ENCODE measurements around the gene TLK1.
"Not testable (repeated sequence)": the region's sequence is repeated elsewhere in the genome, so short reads cannot be mapped to it uniquely, and the experiment has no call there.

Gene TLK1

GRCh38 chr2:171083451-171083850 lies 77.2 kb downstream of the TLK1 start:
- DNase-seq (ENCODE audit: low read depth), result no peak

GRCh38 chr2:171081649-171082111 lies 79.0 kb downstream of the TLK1 start:
- DNase-seq (ENCODE audit: low read depth), result no peak

DNA sequence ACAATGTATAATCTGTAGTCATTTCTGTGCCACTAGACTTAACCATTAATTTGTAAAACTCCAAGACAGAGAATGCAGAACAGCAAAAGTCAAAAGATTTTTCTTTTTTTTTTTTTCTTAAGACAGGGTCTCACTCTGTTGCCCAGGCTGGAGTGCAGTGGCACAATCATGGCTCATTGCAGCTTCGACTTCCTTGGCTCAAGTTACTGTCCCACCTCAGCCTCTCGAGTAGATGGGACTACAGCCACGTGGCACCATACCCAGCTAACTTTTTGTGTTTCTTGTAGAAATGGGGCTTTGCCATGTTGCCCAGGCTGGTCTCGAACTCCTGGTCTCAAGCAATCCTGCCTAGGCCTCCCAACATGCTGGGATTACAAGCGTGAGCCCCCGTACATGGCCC lies 80.1 kb downstream of the TLK1 start:
- no peak for DNase-seq (ENCODE audit: low read depth)

- DNase-seq (ENCODE audit: low read depth), result not testable (repeated sequence)
Observed at GRCh38 chr2:171076422-171076821, 84.3 kb downstream of the TLK1 start.

DNA sequence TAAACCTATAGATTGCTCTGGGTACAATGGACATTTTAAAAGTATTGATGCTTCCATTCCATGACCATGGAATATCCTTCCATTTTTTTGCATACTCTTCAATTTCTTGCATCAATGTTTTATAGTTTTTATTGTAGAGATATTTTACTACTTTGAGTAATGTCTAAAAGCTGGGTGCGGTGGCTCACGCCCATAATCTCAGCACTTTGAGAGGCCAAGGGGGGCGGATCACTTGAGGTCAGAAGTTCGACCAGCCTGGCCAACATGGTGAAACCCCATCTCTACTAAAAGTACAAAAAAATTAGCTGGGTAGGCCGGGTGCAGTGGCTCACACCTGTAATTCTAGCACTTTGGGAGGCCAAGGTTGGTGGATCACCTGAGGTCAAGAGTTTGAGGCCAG lies 88.5 kb downstream of the TLK1 start:
- DNase-seq (ENCODE audit: low read depth), result no peak

DNA sequence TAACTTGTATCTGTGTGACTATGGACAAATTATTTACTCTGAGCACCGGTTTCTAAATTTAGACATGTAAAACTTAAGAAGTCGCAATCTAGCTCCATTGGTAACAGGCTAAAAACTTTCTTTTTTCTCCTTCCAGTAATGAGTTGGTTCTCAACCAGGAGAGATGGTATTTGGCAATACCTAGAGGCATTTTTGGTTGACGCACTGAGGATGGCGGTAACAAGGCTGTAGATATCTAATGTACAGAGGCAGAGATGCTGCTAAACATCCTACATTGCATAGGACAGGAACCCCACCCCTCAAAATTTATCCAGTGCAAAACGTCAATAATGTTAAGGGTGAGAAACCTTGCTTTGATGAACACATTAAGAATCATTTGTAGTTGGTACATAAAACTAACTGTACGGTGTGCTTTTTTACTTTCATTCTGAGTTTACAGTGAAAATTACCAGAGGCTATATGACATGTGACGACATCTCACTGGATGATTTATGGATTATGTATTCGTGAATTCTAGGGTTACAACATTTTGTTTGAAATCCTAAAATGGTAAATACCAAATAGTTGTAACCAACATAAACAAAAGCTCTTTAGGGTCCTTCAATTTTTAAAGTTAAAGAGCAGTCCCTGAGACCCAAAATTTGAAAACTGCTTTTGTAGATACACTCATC lies 91.3 kb downstream of the TLK1 start:
- DNase-seq (ENCODE audit: low read depth), result no peak

DNA sequence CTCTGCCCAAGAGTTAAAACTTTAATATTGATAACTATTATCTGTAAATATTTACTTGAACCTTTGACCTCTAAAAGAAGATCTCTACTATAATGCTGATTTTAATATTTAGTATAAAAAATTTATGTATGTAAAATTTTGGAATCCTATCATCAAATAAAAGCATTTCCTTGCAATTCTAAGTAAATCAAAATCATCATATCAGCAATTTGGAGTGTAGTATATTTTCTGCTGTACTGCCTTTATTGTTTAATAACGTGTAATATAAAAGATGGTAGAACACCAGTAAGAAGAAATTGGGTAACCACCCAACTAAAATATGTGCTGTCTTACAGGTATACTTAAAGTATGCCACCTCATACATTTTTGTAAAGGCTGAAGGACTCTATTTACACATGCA lies 94.6 kb downstream of the TLK1 start:
- DNase-seq (ENCODE audit: low read depth), result no peak

DNA sequence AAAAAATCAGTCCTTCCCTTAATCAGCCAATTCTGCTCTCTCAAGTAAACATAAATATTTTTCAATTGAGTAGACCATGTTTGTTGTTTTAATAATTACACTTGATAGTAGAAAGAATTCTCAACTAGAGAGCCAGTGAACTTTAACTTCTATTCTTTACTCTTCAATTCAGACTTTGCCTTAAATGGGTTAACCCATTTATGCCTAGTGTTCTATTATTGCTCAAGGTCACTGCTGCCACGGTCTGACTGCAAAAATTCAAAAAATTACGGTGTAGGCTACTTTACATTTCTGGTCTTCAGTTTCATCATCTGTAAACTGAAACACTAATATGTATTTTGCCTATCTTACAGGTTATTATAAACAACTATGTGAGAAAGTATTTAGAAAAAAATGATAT lies 103.1 kb downstream of the TLK1 start:
- DNase-seq (ENCODE audit: low read depth), result no peak

- no peak for DNase-seq (ENCODE audit: low read depth)
Observed at GRCh38 chr2:171056307-171056706, 104.4 kb downstream of the TLK1 start.

- DNase-seq (ENCODE audit: low read depth), result no peak
Observed at GRCh38 chr2:171049691-171050090, 111.0 kb downstream of the TLK1 start.

- DNase-seq (ENCODE audit: low read depth), result no peak
Observed at GRCh38 chr2:171046048-171046560, 114.6 kb downstream of the TLK1 start.

- DNase-seq (ENCODE audit: low read depth), result no peak
Observed at GRCh38 chr2:171044416-171044815, 116.3 kb downstream of the TLK1 start.

DNA sequence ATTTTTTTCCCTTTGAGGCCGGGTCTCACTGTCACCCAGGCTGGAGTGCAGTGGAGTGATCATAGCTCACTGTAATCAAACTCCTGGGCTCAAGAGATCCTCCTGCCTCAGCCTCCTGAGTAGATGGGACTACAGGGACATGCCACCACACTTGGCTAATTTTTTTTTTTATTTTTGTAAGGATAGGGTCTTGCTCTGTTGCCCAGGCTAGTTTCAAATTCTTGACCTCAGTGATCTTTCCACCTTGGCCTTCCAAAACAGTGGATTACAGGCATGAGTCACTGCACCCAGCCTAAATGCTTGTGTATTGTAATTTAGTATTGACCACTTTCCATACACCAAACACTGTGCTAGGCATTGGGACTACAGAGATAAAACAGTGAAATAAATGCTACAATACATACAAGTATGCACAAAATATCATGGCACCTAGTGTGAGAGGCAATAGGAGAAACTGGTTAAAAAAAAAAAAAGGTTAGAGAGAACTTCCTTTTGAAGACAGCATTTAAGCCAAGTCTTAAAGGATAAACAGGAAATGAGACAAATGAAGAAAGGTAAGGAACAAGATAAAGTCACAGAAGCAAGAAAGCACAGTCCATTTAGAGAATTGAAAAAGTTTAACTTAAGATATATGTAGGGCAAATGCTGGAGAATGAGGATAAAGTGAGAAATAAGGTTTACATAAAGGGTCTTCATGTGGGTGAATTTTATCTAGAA lies 118.3 kb downstream of the TLK1 start:
- no peak for DNase-seq (ENCODE audit: low read depth)

GRCh38 chr2:171036532-171036931 lies 124.2 kb downstream of the TLK1 start:
- no peak for DNase-seq (ENCODE audit: low read depth)

DNA sequence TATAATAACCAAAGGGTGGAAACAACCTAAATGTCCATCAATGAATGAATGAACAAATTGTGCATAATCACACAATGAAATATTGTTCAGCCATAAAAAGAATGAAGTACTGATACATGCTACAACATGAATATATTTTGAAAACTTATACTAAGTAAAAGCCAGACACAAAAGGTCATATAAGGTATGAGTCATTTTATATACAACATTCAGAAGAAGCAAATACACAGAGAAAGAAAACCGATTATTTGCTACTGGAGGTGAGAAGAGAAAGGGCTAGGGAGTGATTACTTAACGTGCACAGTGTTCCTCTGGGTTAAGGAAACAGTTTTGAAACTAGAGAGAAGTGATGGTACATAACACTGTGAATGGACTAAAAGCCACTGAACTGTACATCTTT lies 126.4 kb downstream of the TLK1 start:
- no peak for DNase-seq (ENCODE audit: low read depth)

- no peak for DNase-seq (ENCODE audit: low read depth)
Observed at GRCh38 chr2:171025214-171025613, 135.5 kb downstream of the TLK1 start.

DNA sequence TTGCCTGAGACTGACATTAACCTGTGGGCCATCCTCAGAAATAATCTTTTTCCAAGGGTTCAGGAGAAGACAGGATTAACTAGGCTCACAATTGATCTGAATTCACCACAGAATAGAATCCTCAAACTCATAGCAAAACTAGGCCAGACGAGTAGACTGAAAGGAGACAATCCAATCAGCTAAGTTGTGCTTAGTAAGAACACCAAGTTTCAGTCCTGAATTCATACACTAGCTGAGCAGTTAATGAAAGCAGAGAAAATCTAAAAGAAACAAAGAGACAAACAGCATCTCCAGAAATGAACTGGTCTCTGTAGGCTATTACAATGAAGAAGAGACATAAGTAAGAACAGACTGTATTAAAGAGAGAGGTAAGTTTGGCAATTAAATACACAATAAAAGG lies 142.2 kb downstream of the TLK1 start:
- no peak for DNase-seq (ENCODE audit: low read depth)

DNA sequence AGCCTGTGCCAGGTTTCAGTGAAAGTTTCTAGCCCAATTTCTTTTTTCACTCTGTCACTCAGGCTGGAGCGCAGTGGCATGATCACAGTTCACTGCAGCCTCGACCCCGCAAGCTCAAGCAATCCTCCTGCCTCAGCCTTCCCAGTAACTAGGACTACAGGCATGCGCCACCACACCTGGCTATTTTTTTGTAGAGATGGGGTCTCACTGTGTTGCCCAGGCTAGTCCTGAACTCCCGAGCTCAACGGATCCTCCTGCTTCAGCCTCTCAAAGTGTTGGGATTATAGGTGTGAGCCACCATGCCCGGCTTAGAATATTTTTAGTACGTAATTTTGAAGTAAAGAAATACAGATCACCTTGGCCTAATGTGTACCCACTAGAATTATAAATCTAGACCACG lies 144.6 kb downstream of the TLK1 start:
- DNase-seq (ENCODE audit: low read depth), result no peak

GRCh38 chr2:171013851-171014250 lies 146.8 kb downstream of the TLK1 start:
- DNase-seq (ENCODE audit: low read depth), result no peak

DNA sequence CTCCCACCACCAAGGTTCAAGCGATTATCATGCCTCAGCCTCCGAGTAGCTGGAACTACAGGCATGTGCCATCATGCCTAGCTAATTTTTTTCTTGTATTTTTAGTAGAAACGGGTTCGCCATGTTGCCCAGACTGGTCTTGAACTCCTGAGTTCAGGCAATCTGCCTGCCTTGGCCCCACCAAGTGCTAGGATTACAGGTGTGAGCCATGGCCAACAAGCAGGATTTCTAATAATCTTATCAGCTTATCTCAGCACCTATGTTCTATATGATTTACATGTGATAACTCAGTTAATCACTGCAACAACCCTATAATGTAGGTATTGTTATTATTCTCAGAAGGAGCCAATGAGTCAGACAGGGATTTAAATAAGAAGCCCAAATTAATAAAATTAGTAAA lies 151.3 kb downstream of the TLK1 start:
- DNase-seq (ENCODE audit: low read depth), result no peak

DNA sequence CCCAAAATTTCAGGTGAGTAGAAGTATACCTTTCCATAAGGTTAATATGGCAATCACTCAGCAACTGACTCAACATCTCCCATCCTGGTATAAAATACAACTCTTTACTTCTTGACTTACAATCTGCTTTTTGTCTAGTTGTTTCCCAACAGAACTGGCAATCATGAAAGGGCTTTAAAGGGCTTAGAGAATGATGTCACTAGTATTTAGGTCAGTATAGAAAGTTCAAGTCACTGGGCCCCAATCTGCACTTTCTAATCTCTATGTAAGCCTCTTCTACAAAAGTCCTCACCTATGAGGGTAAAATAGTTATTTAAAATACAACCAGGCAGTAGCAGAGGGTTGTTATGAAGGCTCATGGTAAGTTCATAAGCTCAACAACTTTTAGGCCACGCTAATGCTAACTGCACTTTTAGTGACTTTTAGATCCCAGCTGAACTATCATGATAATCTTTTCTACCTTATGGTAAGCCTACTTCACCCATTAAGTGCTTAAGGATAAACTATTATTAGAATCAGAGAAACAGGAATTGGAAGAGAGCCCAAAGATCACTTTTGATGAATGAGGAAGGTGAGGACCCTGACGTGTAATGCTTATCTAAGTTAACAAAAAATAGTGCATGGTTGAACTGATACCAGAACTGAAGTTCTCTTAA lies 152.0 kb downstream of the TLK1 start:
- no peak for DNase-seq (ENCODE audit: low read depth)

DNA sequence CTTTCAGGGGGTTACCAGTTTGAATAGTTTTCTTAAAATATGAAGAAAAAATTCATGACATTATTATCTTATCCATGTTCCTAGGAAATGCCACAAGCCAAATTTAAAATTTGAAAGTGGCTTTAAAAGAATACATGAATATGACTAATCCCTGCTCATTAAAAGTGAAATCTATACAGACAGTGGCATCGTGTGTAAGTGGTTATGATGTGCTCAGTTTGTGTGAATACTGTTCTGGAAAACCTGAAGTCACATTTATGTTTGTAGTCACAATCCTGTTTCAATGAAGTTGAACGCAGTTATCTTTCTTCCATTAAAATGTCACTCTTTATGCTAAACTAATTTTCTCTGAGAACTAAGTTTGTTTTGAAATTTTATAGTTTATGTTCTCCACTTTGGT lies 155.9 kb downstream of the TLK1 start:
- DNase-seq (ENCODE audit: low read depth), result no peak

DNA sequence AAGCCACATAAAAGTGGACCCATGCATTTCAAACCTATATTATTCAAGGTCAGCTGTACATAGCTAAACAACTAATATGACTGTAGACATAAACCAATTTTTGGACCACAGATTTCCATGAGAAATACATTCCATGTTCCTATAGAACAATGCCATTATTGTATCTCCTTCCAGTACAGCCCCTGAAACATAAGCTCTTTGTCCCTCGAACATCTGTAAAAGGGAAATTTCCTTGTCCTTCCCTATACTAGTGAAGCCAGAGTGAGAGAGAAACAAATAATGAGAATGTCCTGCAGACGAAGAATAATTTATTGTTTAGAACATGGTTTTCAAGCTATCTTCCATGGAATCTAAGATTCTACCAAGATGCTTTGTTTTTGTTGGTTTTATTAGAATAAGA lies 156.3 kb downstream of the TLK1 start:
- no peak for DNase-seq (ENCODE audit: low read depth)
